HG03159 (cell line): Measurements from ENCODE around the gene CD58.

Experiments
- ATAC-seq: cut with Tn5 transposase; IDR thresholded peaks from one replicate; pipeline ENCODE4 v1.9.1; 2021; ENCODE audit warnings: mild to moderate bottlenecking, moderate library complexity; ENCODE audit not compliant: unreplicated experiment

The CD58 gene

DNA sequence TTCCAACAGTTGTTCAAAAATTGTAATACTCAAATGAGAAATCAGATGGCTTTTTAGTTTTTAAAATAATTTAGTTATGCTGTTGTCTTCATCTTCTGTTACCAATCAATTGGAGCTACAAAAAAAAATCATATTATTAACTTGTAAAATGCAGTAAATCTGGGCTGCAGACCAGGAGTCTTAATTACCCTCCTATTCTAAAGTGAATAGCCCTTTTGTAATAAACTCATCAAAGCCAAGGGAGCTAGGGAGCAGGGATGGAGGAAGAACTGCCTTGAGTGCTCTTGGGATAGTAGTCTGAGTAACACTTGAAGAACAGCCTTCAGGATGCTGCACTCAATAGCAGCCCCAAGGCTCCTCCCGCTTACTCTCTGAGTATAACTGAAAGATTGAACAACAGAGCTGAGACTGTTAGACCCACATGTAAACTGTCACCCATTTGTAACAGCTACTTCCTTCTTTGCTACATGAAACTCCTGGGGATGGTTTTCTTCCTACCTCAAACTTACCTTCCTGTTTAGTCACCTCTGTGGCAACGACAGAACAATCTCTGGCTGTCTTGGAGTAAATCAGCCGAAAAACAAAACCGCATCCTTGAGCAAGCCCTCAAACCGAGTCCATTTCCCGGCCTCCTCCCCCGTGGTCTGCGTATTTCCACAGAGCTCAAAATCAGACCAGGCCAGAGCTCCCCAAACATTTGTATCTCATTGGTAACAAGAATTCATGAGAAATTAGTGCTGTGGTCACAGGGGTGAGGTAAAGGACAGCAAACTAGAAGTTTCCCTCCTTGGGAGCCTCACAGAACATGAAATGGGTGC lies 55.9 kb downstream of the CD58 start:
- ATAC-seq = peak; percentile 72

- no peak for ATAC-seq
Measured at GRCh38 chr1:116513956-116514355, 56.9 kb downstream of the CD58 start.

GRCh38 chr1:116511459-116512019 lies 59.3 kb downstream of the CD58 start:
- no peak for ATAC-seq

GRCh38 chr1:116510361-116510760 lies 60.5 kb downstream of the CD58 start:
- no peak for ATAC-seq

DNA sequence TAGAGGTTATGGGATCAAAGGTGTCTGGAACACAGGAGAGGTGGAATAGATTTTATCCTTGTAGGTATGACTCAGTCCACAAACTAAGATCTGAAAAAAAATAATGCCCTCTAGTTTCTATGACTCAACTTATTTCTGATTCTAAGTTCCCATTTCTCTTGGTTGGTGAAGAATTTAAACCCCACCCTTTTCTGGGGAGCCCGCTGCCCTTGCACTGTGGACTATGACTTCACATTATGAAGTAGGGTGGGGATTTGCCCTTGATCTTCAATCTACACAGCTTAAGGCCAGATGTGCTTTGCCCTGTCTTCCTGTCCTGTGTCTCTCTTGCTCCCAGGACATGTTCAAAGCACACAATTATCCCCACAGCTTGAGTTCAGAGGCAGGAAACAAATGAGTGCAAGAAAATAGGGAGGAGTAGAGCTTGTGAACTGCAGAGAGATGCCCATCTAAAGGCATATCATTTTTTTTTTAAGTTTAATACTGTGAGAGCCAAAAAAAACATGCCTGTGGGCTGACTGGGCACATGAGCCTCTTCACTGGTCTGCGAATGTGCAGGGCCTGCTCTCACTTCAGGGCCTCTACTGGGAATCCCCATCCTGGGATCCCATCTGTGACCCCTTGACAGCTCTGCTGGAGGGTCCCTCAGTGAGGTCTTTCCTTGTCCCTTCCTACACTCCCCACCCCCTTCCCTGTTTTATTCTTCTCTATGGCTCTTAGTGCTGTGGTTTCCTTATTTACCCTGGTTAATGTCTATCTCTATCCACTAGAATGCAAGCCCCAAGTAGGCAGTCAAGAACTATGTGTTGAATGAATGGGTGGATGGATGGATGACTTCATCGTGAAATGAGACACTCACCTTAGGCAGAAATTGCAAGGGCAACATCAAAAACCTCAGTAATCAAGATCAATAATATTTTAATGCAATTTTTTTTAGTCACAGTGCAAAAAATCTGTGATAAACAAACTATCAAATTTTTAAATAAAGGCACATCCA lies 61.5 kb downstream of the CD58 start:
- peak; percentile 49 for ATAC-seq

DNA sequence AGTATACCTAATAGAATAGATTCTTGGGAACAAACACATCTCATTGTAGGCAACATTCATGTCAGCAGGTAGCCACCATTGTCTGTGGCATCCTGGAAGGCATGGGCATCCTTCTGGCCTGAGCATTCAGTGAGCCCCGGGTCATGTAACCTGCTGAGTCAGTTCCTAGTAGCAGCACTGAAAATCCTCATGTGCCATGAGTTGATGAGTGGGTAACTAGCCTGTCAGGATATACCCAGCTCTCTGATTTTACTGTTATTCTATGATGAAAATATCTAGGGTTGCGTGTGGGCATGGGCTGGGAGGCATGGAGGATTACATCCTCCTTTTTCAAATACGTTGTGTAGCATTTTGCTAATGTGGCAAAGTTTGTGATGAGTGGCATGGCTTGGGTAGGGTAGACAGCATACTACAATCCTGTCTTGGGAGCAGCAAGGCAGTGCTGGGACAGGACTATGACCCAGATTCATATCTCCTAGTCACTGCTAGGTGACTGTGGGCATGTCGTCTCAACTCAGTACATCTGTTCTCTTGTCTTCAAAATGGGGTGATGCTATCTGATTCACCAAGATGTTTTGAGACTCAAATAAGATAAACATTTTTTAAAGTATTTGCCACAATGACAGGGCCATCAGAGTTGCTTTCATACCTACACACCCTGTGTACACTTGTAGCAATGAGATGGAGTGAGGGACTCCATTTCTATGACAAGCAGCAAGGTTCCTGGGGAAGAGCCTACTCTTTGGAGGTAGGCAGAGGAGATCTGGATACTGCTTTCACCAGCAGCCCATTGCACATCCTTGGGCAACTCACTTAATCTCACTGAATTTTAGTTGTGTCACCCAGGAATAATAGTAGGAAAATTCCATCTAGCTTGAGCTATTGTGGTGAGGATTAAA lies 62.5 kb downstream of the CD58 start:
- no peak for ATAC-seq

DNA sequence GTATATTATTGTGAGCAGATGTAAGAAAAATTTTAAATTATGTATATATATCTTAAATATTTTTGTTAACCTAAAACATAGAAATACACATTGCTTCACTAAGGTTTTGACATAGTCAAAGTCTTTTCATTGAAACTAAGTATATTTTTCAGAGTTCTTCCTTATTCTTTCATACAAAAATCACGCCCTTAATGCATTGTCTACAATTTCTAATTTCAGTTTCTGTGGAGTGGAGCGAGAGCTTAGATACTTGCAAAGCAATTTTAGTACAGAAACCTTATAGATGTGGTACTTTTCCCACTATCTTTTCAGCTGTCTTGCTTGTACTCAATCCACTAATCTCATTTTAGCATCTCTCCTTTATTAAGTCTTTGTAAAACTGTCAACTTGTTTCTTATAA lies 63.2 kb downstream of the CD58 start:
- ATAC-seq = no peak

- no peak for ATAC-seq
Measured at GRCh38 chr1:116506132-116507004, 64.5 kb downstream of the CD58 start.

DNA sequence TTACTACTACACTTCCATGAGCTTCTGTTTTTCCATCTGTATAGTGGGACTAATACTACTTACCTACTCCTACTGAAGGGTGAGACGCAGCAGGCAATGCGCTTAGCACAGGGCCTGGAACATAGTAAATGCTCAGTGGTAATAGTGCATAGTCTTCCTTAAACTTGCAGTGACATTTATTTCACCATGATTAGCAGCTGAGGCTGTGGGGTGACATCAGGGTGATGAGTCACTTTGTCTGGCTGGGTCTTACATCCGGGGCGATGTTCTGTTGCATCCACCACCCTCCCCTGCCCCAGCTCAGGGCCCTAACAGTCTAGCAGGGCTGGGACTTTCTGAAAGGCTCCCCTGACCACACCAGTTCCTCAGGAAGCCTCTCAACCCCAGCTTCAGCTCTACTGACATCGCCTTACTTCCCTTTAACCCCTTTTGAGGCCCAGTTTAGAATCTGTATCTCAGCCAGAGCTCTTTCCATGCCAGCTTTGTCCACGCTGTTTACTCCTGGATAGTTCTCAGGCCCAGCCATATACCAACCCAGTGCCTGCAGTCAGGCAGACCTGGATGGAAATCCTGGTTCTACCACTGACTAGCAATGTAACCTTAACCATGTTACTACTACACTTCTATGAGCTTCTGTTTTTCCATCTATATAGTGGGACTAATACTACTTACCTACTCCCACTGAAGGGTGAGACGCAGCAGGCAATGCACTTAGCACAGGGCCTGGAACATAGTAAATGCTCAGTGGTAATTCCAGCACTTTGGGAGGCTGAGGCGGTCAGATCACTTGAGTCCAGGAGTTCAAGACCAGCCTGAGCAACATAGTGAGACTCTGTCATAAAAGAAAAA lies 66.3 kb downstream of the CD58 start:
- ATAC-seq = peak; percentile 91

- ATAC-seq = no peak
Measured at GRCh38 chr1:116503546-116504307, 67.1 kb downstream of the CD58 start.

GRCh38 chr1:116502671-116503314 lies 68.0 kb downstream of the CD58 start:
- ATAC-seq = no peak

- no peak for ATAC-seq
Measured at GRCh38 chr1:116501870-116502244, 69.0 kb downstream of the CD58 start.

GRCh38 chr1:116501125-116501869 lies 69.5 kb downstream of the CD58 start:
- ATAC-seq = no peak

DNA sequence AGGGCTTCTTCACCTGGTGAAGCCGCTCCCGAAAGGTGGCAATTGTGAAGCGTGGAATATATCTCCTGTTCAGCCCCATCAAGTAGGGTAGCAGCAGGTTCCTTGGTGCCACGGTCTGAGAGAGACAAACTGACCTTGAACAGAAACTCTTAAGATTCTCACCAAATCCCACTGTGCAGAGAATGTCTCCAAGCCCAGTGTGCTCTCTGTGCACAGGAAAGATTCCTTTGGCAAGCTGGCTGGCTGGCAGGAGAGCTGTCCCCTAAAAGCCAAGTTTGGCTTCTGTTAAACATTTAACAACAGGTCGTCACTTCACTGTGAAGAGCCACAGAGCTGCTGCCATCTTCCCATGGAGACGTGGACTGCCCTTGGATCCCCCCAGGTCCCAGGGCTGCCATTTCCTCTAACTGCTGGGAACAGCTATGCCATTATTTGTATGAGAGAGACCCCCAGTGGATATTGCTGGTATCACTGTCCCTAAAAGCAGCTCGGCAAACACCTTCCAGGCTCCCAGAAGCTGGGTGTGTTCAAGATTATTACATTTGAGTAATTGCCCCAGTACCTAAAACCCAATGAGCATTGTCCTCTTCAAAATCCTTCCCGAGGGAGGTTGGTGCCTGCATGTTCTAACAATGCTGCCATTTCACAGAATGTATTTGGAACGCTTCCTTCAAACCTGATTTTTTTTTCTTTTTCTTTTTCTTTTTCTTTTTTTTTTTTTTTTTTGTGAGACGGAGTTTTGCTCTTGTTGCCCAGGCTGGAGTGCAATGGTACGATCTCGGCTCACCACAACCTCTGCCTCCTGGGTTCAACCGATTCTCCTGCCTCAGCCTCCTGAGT lies 71.8 kb downstream of the CD58 start:
- no peak for ATAC-seq

DNA sequence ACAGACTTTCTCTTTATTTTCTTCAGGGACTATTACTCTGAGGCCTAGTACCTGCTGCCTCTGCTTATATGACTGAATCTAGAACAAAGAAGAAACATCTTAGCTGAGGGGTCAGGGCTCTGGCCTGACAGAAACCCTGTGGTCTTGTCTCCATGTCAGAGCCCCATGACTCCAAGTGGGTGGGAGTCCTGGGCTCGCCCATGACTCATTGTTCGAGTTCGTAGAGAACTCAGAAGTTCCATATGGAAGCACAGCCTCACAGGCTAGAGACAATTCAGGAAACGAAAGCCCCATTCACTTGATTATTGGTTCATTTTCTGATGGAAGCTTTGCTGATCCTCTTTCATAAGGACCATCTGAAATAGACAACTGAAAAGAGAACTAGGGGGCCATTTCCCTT lies 73.2 kb downstream of the CD58 start:
- no peak for ATAC-seq

- no peak for ATAC-seq
Measured at GRCh38 chr1:116496898-116497297, 73.9 kb downstream of the CD58 start.
